ENCODE data around the gene MAPK8IP3. TPM values are rescaled to one million over a fixed set of nuclear protein-coding genes. Genes with fewer than 3 reads are reported as not detected.

MAPK8IP3 gene
- total RNA-seq, result 16.3 TPM

DNA sequence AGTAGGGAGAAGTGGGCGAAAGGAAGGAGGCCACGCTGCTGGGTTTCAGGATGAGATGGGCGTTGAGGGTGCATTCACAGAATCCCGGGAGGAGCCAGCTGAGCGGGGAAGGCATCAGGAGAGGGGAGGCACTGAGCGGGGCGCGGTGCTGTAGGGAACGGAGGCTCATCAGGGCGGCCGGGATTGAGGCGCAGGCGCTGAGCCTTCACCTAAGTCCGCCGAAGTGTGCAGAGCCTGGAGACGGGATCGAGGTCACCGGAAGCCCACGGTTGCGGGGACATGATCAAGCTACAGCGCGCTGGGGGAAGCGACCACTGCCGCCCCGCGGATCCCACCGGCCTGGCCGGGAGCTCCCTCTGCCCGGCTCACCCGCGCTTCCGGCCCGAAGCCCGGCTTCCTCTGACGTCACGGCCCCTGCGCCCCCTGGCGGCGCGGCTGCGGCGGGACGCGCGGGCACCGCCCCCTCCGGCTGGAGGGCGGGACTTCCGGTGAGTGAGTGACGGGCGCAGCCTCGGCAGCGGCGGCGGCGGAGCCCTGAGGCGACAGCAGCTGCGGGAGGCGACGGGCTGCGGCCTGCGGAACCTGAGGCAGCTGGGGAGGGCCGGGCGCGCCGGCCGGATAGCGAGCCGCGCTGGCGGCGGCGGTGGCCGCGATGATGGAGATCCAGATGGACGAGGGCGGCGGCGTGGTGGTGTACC is at the start of gene MAPK8IP3:
Gene MAPK8IP3 (plus strand): TSS at position 508 of the 698 bp plus-strand sequence. CDS start 145 bp downstream, at position 653.
- ATAC-seq, result peak; percentile 91

DNA sequence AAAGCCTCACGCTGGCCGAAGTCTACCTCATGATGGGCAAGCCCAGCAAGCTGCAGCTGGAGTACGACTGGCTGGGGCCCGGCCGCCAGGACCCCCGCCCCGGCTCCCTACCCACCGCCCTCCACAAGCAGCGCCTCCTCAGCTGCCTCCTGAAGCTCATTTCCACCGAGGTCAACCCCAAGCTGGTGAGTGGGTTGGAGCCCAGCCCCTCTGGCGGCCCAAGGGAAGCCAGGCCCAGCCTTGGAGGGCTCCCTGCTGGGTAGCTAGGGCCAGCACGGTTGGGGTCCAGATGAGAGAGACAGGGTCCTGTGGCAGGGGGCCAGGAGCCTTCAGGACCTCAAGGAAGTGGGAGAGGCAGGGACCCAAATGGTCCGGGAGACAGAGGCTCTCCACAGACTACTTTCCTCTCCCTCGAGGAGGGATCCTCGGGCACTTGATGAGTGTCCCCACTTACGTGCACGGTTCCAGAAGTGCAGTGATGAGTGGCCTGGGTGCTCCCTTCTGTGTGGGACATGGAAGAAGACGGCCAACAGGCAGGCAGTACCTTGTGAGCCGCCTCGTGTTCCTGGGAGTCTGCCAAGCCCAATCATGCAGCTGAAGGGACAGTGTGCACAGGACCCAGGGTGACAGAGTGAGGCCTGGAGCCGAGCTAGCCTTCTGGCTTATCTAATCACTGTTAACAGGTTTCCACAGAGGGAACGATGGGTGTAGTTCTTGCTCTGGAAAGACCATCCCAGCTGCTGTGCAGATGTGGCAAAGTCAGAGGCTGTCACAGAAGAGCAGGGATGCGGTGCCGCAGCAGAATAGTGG is 49.0 kb upstream of the MAPK8IP3 start:
- no peak for ATAC-seq

DNA sequence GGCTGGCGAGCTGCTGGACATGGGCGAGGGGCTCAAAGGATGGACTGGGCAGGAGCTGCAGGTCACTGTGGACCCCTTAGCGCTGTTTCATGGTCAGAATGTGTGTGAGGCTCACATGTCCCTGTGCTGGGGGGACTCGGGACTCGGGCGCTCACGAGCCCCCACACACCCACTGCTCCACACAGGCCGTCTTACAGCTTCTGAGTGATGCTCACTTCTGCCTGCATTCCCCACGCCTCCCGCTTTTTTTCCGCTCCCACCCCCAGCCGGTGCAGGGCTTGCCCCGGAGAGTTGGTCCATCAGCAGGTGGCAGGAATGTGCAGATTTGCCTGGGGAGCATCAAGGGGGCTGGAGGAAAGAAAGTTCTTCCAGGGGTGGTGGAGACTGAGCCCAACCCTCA is 48.2 kb upstream of the MAPK8IP3 start:
- no peak for ATAC-seq

DNA sequence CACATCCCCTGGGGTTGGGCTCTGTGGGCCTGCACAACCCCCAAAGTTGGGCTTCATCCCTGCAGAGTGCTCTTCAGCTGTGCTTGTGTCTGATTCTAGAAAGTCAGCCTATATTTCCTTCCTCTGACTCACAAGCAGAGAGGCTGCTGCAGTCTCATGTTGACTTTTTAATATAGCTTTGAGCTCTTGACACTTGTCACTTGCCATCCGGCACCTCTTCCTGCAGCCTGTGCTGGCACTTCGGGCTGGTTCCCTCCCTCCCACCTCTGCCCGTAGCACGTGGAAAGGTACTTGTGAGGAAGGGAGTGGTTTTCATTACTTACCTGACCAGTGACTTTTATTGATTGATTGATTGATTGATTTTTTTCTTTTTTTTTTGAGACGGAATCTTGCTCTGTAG is 47.0 kb upstream of the MAPK8IP3 start:
- ATAC-seq, result no peak

DNA sequence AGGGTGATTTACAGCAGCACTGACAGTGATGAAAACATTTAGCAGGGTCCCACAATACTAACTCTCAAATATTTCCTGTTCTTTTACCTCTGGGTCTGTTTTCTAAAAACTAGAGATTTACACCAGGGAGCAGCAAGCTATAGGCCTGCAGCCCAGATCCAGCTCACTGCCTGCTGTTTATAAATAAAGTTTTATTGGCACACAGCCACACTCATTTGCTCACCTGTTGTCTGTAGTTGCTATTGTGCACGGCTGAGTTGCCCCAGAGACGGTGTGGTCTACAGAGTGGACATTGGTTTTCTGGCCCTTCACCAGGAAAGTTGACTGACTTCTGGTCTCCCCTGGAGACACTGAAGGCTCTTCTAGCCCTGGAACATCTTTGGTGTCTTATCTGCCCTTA is 44.2 kb upstream of the MAPK8IP3 start:
- ATAC-seq, result no peak

DNA sequence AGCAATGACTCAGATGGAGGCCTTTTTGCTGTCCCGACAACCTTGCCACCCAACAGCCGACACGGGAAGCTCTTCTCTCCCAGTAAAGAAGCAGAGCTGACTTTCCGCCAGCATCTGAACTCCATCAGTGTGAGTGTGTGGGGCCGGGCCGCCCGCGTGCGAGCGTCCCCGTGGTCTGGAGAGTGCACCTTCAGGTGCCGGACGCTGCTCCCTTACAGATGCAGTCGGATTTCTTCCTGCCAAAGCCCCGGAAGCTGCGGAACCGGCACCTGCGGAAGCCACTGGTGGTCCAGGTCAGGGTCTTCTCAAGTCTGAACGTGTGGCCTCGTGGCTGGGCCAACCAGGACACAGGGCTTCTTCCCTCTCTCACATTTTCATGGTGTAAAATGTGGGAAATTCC is 43.5 kb upstream of the MAPK8IP3 start:
- no peak for ATAC-seq

DNA sequence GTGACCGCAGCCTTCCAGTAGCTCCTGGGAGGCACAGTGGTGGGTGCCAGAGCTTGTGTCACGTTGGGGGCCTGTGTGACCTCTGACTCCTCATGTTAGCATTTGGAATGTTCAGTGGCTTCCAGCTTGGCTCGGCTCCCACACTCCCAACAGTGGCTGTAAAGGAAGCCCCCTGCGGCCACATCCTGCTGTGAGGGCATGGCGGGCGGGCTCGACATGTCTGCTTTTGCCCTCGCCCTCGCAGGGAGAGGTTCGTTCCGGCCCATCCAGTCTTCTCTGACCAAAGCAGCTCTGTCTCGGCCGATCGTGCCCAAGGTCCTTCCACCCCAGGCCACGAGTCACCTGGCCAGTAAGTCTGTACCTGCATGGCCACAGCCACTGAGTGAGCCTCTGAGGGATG is 40.2 kb upstream of the MAPK8IP3 start:
- ATAC-seq, result no peak

GRCh38 chr16:1666316-1666715 is 39.7 kb upstream of the MAPK8IP3 start:
- ATAC-seq, result no peak

DNA sequence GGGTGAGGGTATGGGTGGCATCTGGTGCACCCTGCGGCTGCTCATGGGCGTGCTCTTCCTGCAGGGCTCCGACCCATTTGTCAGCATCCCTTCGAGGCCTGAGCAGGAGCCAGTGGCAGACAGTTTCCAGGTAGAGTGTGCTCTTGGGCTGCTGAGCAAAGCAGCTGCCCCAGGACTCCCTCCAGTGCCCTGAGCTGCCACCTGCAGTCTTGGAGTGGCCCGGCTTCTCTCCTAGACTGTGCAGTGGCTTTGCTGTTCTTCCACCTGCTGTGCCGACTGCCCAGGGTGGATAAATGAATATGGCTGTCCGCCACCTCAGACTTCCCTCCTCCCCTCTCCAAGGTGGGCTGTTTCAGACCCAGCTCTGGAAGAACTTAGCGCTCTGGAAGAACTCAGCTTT is 38.7 kb upstream of the MAPK8IP3 start:
- peak; percentile 22 for ATAC-seq

DNA sequence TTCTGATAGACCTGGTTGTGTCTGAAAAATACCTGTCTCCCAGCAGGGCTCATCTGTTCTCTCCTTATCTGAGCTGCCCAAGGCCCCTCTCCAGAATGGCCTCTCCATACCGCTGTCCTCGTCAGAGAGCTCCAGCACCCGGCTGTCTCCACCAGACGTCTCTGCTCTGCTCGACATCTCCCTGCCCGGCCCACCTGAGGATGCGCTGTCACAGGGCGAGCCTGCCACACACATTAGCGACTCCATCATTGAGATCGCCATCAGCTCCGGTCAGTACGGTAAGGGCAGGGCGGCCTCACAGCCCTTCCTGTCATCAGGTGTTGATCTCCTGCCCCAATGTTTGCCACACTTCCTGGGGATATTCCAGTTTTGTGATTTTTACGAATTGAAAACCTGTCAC is 38.1 kb upstream of the MAPK8IP3 start:
- no peak for ATAC-seq

- ATAC-seq, result no peak
Measured at GRCh38 chr16:1668612-1669319, 37.2 kb upstream of the MAPK8IP3 start.

DNA sequence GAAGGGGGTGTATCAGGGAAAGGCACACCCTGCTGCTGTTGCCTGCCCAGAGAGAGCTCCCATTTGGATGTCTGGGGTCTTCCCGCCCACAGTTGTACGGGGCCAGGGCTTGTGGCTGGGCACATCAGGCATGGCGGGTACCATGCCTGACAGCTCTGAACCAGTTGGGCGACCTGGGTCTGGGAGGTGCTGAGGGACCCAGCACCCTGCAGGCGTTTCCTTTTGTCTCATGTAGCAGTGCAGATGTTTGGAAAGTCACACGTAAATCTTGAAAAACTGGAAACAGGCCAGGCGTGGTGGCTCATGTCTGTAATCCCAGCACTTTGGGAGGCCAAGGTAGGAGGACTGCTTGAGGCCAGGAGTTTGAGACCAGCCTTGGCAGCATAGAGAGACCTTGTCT is 36.3 kb upstream of the MAPK8IP3 start:
- ATAC-seq, result peak; percentile 70

- no peak for ATAC-seq
Measured at GRCh38 chr16:1670371-1670770, 35.6 kb upstream of the MAPK8IP3 start.

GRCh38 chr16:1670866-1671265 is 35.1 kb upstream of the MAPK8IP3 start:
- ATAC-seq, result no peak

GRCh38 chr16:1673424-1674151 is 32.4 kb upstream of the MAPK8IP3 start:
- ATAC-seq, result no peak

DNA sequence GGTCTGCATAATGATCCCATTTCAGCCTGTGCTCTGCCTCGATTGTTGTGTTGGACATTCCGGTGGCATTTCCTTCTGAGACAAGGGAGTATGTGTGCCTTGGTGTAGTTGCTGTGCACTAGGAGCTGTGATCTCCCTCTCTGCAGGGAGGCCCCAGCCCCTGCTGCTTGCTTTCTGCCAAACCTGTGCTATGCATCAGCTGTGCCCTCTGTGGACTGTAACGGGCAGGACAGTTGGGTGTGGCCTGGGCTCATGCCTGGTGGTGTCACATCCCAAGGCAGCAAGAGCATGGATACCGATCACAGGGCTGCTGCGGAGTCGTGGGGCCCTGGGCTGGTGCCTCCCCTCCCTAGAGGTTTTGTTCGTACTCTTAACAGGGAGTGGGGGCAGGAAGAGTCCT is 31.7 kb upstream of the MAPK8IP3 start:
- no peak for ATAC-seq

- ATAC-seq, result no peak
Measured at GRCh38 chr16:1674751-1675664, 31.0 kb upstream of the MAPK8IP3 start.

DNA sequence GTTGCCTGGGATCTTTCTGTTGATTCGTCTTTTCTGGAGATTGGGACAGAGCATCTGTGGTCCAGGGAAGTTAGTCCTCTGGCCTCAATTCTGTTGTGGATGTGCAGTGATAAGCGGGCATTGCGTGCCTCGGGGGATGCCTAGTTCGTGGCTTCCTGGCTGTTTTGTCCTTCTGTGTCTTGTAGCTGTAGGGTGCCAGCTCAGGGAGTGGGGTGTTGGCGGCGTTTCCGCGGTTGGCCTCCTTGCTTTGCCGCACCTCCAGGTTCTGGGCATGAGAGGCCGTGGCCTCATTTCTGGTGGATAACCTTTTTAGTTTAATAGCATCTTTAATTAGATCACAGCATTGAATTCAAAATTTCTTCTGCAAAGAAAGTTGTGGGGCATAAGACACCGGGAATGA is 29.3 kb upstream of the MAPK8IP3 start:
- ATAC-seq, result no peak

DNA sequence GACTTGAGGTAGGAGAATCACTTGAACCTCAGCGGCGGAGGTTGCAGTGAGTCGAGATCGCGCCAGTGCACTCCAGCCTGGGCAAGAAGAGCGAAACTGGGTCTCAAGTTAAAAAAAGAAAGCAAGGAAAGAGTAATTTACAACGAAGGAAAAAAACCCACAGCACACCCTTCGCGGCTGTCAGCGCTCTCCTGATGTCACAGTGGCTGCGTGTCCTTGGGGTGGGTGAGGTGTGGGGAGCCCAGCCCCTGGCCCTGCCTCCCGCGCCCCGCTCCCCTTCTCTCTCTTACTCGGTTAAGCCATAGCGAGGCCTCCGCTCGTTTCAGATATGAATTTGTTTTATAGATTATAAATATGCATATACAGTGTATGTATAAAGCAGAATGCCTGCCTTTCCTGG is 28.7 kb upstream of the MAPK8IP3 start:
- no peak for ATAC-seq

DNA sequence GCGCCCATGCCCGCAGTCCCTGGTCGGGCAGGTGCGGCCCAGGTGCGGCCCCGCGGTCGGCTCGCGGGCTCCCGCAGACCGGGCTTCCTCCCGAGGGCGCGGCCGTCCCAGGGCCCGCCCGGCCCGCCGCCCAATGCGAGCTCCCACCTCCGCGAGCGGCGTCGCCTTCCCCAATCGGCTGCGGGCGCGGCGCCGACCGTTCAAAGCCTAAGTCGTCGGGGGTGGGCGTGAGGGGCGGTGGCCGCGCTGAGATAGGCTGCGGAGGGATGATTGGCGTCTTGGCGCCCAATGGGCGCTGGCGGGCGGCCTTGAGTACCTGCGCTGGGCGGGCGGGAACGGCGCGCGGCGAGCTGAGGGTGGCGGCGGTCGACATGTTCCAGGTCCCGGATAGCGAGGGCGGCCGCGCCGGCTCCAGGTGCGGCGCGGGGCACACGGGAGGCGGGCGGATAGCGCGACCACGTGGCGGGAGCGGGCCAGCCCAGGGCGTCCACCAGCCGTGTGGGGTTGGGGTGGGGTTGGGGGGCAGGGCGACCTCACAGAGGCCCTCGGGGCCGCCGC is 28.0 kb upstream of the MAPK8IP3 start, which contains the start of gene JPT2:
Gene JPT2 (plus strand): TSS at position 338 of the 558 bp plus-strand sequence. CDS start 34 bp downstream, at position 372.
- peak; percentile 97 for ATAC-seq

DNA sequence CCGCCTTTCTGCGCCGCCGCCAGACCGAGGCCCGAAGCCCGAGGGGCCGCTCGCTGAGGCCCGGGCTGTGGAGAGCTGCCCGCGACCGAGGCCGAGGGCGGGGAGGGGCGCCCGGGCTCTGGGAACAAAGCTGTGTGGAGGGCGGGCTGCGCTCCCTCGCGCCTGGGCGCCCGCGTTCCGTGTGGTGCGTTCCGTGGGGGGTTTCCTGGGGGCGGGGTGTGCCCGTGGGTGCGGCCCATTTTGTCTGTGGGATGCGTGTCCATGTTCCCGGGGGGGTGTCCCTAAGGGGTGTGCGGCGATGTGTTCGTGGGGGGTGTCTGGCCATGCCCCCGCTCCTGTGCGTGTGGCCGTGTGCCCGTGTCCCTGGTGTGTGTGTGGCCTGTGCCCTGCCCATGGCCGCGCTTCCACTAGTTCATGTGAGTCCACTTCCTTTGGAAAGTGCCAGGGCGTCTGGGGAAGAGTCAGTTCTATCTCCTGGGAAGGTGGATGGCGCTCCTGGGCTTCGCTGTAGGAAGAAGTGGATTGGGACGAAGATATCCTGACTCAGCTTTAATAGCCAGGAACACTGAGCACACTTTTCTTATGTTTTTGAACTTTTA is 27.4 kb upstream of the MAPK8IP3 start:
- ATAC-seq, result peak; percentile 24
